SK-N-SH (cell line): ENCODE data around the gene PGRMC2. TPM values are rescaled to one million over a fixed set of nuclear protein-coding genes. Genes with fewer than 3 reads are reported as not detected.
"Not testable (repeated sequence)": the region's sequence is repeated elsewhere in the genome, so short reads cannot be mapped to it uniquely, and the experiment has no call there.

Source experiments
- CTCF ChIA-PET: fragments of 300-600, 350-600 bp; formaldehyde crosslinking; extraction: SDS; loops from one replicate; lab custom pipeline; 2021; lab: Yijun Ruan, JAX
- POLR2A ChIA-PET: fragments of 350-600 bp; sonication (Branson Sonifier 250); formaldehyde crosslinking; extraction: SDS; loops from one replicate; lab custom pipeline; 2020; ENCODE audit warnings: antibody characterized with exemption, inconsistent platforms; lab: Yijun Ruan, JAX
- DNase-seq: peaks from one replicate; pipeline ENCODE4 v3.0.0; 2012
- H2AFZ ChIP-seq: fragments of 200-600 bp; sonication (generic); 2 replicates; pipeline ENCODE4 v1.8.1; 2016; ENCODE audit warnings: antibody characterized with exemption, mild to moderate bottlenecking, low read depth
- H3F3A ChIP-seq: fragments of 200-600 bp; sonication (generic); replicated peaks from 2 replicates; pipeline ENCODE3; 2016; ENCODE audit warnings: antibody characterized with exemption, mild to moderate bottlenecking; ENCODE audit not compliant: insufficient read depth
- H3K27ac ChIP-seq, 2 experiments: fragments of 200-500 bp in 1 of 2; fragments of 200-600 bp in 1 of 2; sonication (Bioruptor generic) in 1 of 2; sonication (generic), shearing (Covaris generic) in 1 of 2; 2 replicates each; pipeline versions ENCODE4 v1.5.1 to v1.6.1; 2014 to 2016; ENCODE audit warnings: low read depth in 2 of 2, inconsistent platforms in 1 of 2, low read length in 1 of 2, mild to moderate bottlenecking in 1 of 2, mixed read lengths in 1 of 2
- H3K27me3 ChIP-seq: fragments of 200-600 bp; sonication (generic), shearing (Covaris generic); 2 replicates; pipeline ENCODE4 v1.6.1; 2016; ENCODE audit warnings: mixed run types; ENCODE audit not compliant: insufficient read depth
- H3K36me3 ChIP-seq, 2 experiments: fragments of 200-500 bp in 1 of 2; fragments of 200-600 bp in 1 of 2; sonication (Bioruptor generic) in 1 of 2; sonication (generic) in 1 of 2; replicated peaks in 1 of 2; 2 replicates each; pipeline versions ENCODE3 to v1.5.1; 2014 to 2016; ENCODE audit warnings: low read length in 1 of 2, mild to moderate bottlenecking in 1 of 2; ENCODE audit not compliant: insufficient read depth in 2 of 2, control insufficient read depth in 1 of 2
- H3K4me1 ChIP-seq, 2 experiments: fragments of 200-500 bp in 1 of 2; fragments of 200-600 bp in 1 of 2; sonication (Bioruptor generic) in 1 of 2; sonication (generic), shearing (Covaris generic) in 1 of 2; 2 replicates each; pipeline versions ENCODE4 v1.5.1 to v1.6.1; 2014 to 2016; ENCODE audit warnings: low read depth in 1 of 2, low read length in 1 of 2, mixed run types in 1 of 2; ENCODE audit not compliant: insufficient read depth in 2 of 2, control insufficient read depth in 1 of 2
- H3K4me2 ChIP-seq: fragments of 200-600 bp; sonication (generic), shearing (Covaris generic); 2 replicates; pipeline ENCODE4 v1.6.1; 2017; ENCODE audit warnings: mixed run types
- H3K4me3 ChIP-seq, 2 experiments: fragments of 200-500 bp in 1 of 2; fragments of 200-600 bp in 1 of 2; sonication (Bioruptor generic) in 1 of 2; sonication (generic), shearing (Covaris generic) in 1 of 2; 2 replicates each; pipeline versions ENCODE4 v1.5.1 to v1.8.1; 2014 to 2016; ENCODE audit warnings: low read depth in 2 of 2, inconsistent platforms in 1 of 2, low read length in 1 of 2, mild to moderate bottlenecking in 1 of 2, mixed read lengths in 1 of 2, moderate library complexity in 1 of 2
- H3K79me2 ChIP-seq: fragments of 200-600 bp; sonication (generic); 2 replicates; pipeline ENCODE4 v1.8.1; 2017; ENCODE audit warnings: mild to moderate bottlenecking; ENCODE audit not compliant: insufficient read depth
- H3K9ac ChIP-seq: fragments of 200-600 bp; sonication (generic); 2 replicates; pipeline ENCODE4 v1.6.1; 2017; ENCODE audit warnings: mixed run types
- H3K9me2 ChIP-seq: fragments of 200-600 bp; sonication (generic); 2 replicates; pipeline ENCODE4 v1.6.1; 2017; ENCODE audit warnings: mixed run types
- H3K9me3 ChIP-seq: fragments of 200-600 bp; sonication (generic); 2 replicates; pipeline ENCODE4 v1.6.1; 2017; ENCODE audit warnings: mixed run types, mild to moderate bottlenecking, moderate library complexity
- H4K20me1 ChIP-seq: fragments of 200-600 bp; sonication (generic); 2 replicates; pipeline ENCODE4 v1.6.1; 2017; ENCODE audit warnings: mild to moderate bottlenecking, mixed run types; ENCODE audit not compliant: insufficient read depth
- CTCF ChIP-seq: fragments of 200-600 bp; sonication (generic); IDR thresholded peaks from 2 replicates; pipeline ENCODE4 v1.6.1; 2017; ENCODE audit warnings: antibody characterized with exemption, mild to moderate bottlenecking, moderate library complexity
- ELF1 ChIP-seq: IDR thresholded peaks from 2 replicates; pipeline ENCODE4 v1.4.0; 2012
- FOSL2 ChIP-seq: IDR thresholded peaks from 2 replicates; pipeline ENCODE4 v1.4.0; 2012; ENCODE audit warnings: low read depth, mild to moderate bottlenecking, moderate library complexity, borderline replicate concordance
- GABPA ChIP-seq: IDR thresholded peaks from 2 replicates; pipeline ENCODE4 v1.4.0; 2012; ENCODE audit warnings: low read depth, mild to moderate bottlenecking
- MAX ChIP-seq: IDR thresholded peaks from 2 replicates; pipeline ENCODE4 v1.4.0; 2012; ENCODE audit warnings: low read depth
- RXRA ChIP-seq: IDR thresholded peaks from 2 replicates; pipeline ENCODE4 v1.4.0; 2012; ENCODE audit warnings: low read depth, mild to moderate bottlenecking, borderline replicate concordance
- YY1 ChIP-seq: IDR thresholded peaks from 2 replicates; pipeline ENCODE4 v1.4.0; 2012; ENCODE audit warnings: low read depth, mild to moderate bottlenecking
- WGBS: methylation state at CpG from one replicate; pipeline ENCODE4 v1.1.6; 2017; ENCODE audit warnings: low lambda C conversion rate; 5-methylcytosine and 5-hydroxymethylcytosine counted together
- polyA plus RNA-seq, 3 experiments: library from polyadenylated mRNA; depleted of rRNA; stranded (reverse); fragments of >200 nt; gene quantifications; 2 replicates each; pipeline ENCODE4 v1.2.3, GENCODE V29; 2012
- TF ChIP-seq, protein P1 (sequence below): IDR thresholded peaks from 2 replicates; pipeline ENCODE4 v1.4.0; 2012; ENCODE audit warnings: low read depth, borderline replicate concordance
- TF ChIP-seq, protein P2 (sequence below): IDR thresholded peaks from 2 replicates; pipeline ENCODE4; 2012

Gene PGRMC2
- polyA plus RNA-seq, 1 of the 3 experiments (the other 2 are of a cell fraction), result 18.2 TPM

- peaks cover 13% of the 10 kb centered on the region for H3F3A ChIP-seq
- H3K27ac ChIP-seq, H3K27me3 ChIP-seq, H3K9me2 ChIP-seq, H3K9ac ChIP-seq, CTCF ChIA-PET, H3K79me2 ChIP-seq, H3K4me1 ChIP-seq, H4K20me1 ChIP-seq, H3K4me2 ChIP-seq, DNase-seq, POLR2A ChIA-PET, H2AFZ ChIP-seq, H3K9me3 ChIP-seq, H3K4me3 ChIP-seq: not testable (repeated sequence)
- TF ChIP-seq CTCF, result 0 out of 2 replicates have a peak, but pooled peaks have one; percentile 11
- TF ChIP-seq, protein P1, sequence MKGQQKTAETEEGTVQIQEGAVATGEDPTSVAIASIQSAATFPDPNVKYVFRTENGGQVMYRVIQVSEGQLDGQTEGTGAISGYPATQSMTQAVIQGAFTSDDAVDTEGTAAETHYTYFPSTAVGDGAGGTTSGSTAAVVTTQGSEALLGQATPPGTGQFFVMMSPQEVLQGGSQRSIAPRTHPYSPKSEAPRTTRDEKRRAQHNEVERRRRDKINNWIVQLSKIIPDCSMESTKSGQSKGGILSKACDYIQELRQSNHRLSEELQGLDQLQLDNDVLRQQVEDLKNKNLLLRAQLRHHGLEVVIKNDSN, result 0 out of 2 replicates have a peak, but pooled peaks have one; percentile 16
- peaks cover 16 to 19% of the 10 kb centered on the region in 2 experiments for H3K36me3 ChIP-seq
- WGBS, result 49% methylated on average over 3 of the region's 3 CpGs
Observed at GRCh38 chr4:128265550-128265949, 22.1 kb downstream of the PGRMC2 start.

- H3K4me1 ChIP-seq, H2AFZ ChIP-seq, H3K9ac ChIP-seq, H3K4me2 ChIP-seq, H4K20me1 ChIP-seq, H3K9me2 ChIP-seq, H3K36me3 ChIP-seq, H3K4me3 ChIP-seq, H3K27me3 ChIP-seq, H3K9me3 ChIP-seq, POLR2A ChIA-PET, H3K27ac ChIP-seq, DNase-seq, H3K79me2 ChIP-seq, H3F3A ChIP-seq: not testable (repeated sequence)
- CTCF ChIA-PET, result interaction anchor here (1.3 kb wide), 1 partner anchor 12 kb away, joined by 3 read pairs; no protein-coding TSS in a partner anchor
- WGBS, result 60% methylated on average over 5 of the region's 5 CpGs
Observed at GRCh38 chr4:128259889-128260288, 27.7 kb downstream of the PGRMC2 start.

DNA sequence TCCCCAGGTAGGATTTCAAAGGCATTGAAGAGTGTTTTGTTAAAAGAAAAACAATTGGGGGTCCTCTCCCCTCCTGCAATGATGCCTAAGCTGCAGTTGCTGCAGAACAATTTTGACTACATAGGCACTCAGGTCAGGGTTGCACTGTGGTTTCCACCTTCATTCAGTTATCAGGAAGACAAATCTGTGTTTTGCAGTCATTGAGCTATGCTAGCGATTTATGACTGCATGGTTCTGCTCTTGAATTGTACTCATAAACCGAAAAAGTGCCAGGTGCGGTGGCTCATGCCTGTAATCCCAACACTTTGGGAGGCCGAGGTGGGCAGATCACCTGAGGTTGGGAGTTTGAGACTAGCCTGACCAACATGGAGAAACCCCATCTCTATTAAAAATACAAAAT, 29.4 kb downstream of the PGRMC2 start:
- H3K27ac ChIP-seq, H4K20me1 ChIP-seq, CTCF ChIA-PET, H3K4me1 ChIP-seq, H2AFZ ChIP-seq, H3K9ac ChIP-seq, H3K4me3 ChIP-seq, H3K36me3 ChIP-seq, POLR2A ChIA-PET, H3K9me3 ChIP-seq, H3F3A ChIP-seq, H3K27me3 ChIP-seq, H3K4me2 ChIP-seq, H3K79me2 ChIP-seq, DNase-seq, H3K9me2 ChIP-seq: not testable (repeated sequence)
- 82% methylated on average over 4 of the region's 4 CpGs for WGBS

GRCh38 chr4:128256539-128256938, 31.1 kb downstream of the PGRMC2 start:
- Histone ChIP-seq H3K4me3 (no peak overlapping the region), H3F3A (no peaks in the 10 kb centered on the region), H3K4me1 (no peaks in the 10 kb centered on the region; a peak in 1 of 4 replicates), H3K27ac (no peak overlapping the region), H3K9ac (no peak overlapping the region), H3K9me2 (no peaks in the 10 kb centered on the region), H3K9me3 (no peaks in the 10 kb centered on the region), H3K79me2 (no peaks in the 10 kb centered on the region), H4K20me1 (no peaks in the 10 kb centered on the region), H3K36me3 (no peaks in the 10 kb centered on the region), H3K4me2 (no peak overlapping the region), H2AFZ (no peak overlapping the region), H3K27me3 (no peaks in the 10 kb centered on the region)
- POLR2A ChIA-PET, result no interaction called here
- 14% methylated on average over 1 of the region's 1 CpG for WGBS
- CTCF ChIA-PET, result no interaction called here
- DNase-seq, result no peak
- TF ChIP-seq, protein P2, sequence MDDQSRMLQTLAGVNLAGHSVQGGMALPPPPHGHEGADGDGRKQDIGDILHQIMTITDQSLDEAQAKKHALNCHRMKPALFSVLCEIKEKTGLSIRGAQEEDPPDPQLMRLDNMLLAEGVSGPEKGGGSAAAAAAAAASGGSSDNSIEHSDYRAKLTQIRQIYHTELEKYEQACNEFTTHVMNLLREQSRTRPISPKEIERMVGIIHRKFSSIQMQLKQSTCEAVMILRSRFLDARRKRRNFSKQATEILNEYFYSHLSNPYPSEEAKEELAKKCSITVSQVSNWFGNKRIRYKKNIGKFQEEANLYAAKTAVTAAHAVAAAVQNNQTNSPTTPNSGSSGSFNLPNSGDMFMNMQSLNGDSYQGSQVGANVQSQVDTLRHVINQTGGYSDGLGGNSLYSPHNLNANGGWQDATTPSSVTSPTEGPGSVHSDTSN, result no peak
- TF ChIP-seq MAX, result no peak
- TF ChIP-seq ELF1, result no peak
- TF ChIP-seq, protein P1, result no peak
- TF ChIP-seq RXRA, result no peak
- TF ChIP-seq FOSL2, result no peak
- no peak for TF ChIP-seq GABPA
- no peak for TF ChIP-seq YY1
